NOMO-1 treated with dmso at 0.1 percent for 144 hours (cell line): ENCODE results near the gene REV1.

ENCODE experiments used
- DNase-seq: peaks from one replicate; lab custom pipeline; 2025; ENCODE audit not compliant: unreplicated experiment; lab: John Stamatoyannopoulos, UW

The REV1 gene

GRCh38 chr2:99451280-99451679 is 38.5 kb downstream of the REV1 start:
- DNase-seq: no peak

- no peak for DNase-seq
These were observed 39.6 kb downstream of the REV1 start for GRCh38 chr2:99450199-99450598.

- DNase-seq: no peak
These were observed 41.3 kb downstream of the REV1 start for GRCh38 chr2:99448556-99448955.

GRCh38 chr2:99445065-99445464 is 44.8 kb downstream of the REV1 start:
- no peak for DNase-seq

GRCh38 chr2:99444222-99444621 is 45.6 kb downstream of the REV1 start:
- DNase-seq: no peak

GRCh38 chr2:99442837-99443236 is 47.0 kb downstream of the REV1 start:
- DNase-seq: no peak

- DNase-seq: no peak
These were observed 49.8 kb downstream of the REV1 start for GRCh38 chr2:99439971-99440505.

- DNase-seq: no peak
These were observed 52.9 kb downstream of the REV1 start for GRCh38 chr2:99436874-99437273.

GRCh38 chr2:99433340-99433739 is 56.5 kb downstream of the REV1 start:
- DNase-seq: no peak

- DNase-seq: no peak
These were observed 58.1 kb downstream of the REV1 start for GRCh38 chr2:99431587-99432275.

GRCh38 chr2:99430614-99431291 is 59.1 kb downstream of the REV1 start:
- DNase-seq: no peak

GRCh38 chr2:99425022-99425421 is 64.8 kb downstream of the REV1 start:
- DNase-seq: no peak

- DNase-seq: no peak
These were observed 65.4 kb downstream of the REV1 start for GRCh38 chr2:99424371-99424770.

GRCh38 chr2:99422599-99422998 is 67.2 kb downstream of the REV1 start:
- DNase-seq: no peak

GRCh38 chr2:99421469-99421868 is 68.3 kb downstream of the REV1 start:
- DNase-seq: no peak

GRCh38 chr2:99420751-99421299 is 69.0 kb downstream of the REV1 start:
- no peak for DNase-seq

- DNase-seq: no peak
These were observed 69.8 kb downstream of the REV1 start for GRCh38 chr2:99420031-99420430.

GRCh38 chr2:99417396-99417795 is 72.4 kb downstream of the REV1 start:
- no peak for DNase-seq

GRCh38 chr2:99414566-99414965 is 75.3 kb downstream of the REV1 start:
- no peak for DNase-seq

- DNase-seq: no peak
These were observed 79.5 kb downstream of the REV1 start for GRCh38 chr2:99410276-99410675.

- DNase-seq: no peak
These were observed 83.7 kb downstream of the REV1 start for GRCh38 chr2:99406137-99406536.
